Adrenal gland (tissue), 12 donors: ENCODE data around the gene CEP112. TPM values are rescaled to one million over a fixed set of nuclear protein-coding genes. Genes with fewer than 3 reads are reported as not detected.

ENCODE experiments used
- DNase-seq, 7 donors: peaks; one replicate each; pipeline ENCODE4 v3.0.0-alpha.2; 2019 to 2020
- H3K27ac ChIP-seq, 5 donors: fragments of 200-600 bp; sonication (generic) in 4 of 5; 1 replicate in 3 of 5; 2 replicates in 2 of 5; pipeline versions ENCODE4 v1.5.1 to v1.8.0; 2016 to 2020; ENCODE audit warnings: mild to moderate bottlenecking in 1 of 5
- H3K27me3 ChIP-seq: fragments of 200-600 bp; 2 replicates; pipeline ENCODE4 v1.8.0; 2021
- H3K36me3 ChIP-seq, 2 donors: fragments of 200-600 bp; replicated peaks in 1 of 2; 1 replicate in 1 of 2; 2 replicates in 1 of 2; pipeline versions ENCODE4 v1.5.1 to v1.8.0; 2018 to 2022
- H3K4me1 ChIP-seq, 2 donors: fragments of 200-600 bp; replicated peaks in 1 of 2; 1 replicate in 1 of 2; 2 replicates in 1 of 2; pipeline versions ENCODE4 v1.5.1 to v1.8.0; 2018 to 2021
- H3K4me3 ChIP-seq, 4 donors: fragments of 200-600 bp; sonication (generic) in 3 of 4; one replicate each; pipeline ENCODE4 v1.5.1; 2016 to 2018
- H3K9me3 ChIP-seq, 3 donors: fragments of 200-600 bp; sonication (generic) in 1 of 3; replicated peaks in 1 of 3; 1 replicate in 2 of 3; 2 replicates in 1 of 3; pipeline versions ENCODE4 v1.5.1 to v1.8.0; 2016 to 2021
- POLR2A ChIP-seq, 2 donors: fragments of 450-650 bp; IDR thresholded peaks; one replicate each; pipeline ENCODE4 v1.6.1; 2017; ENCODE audit warnings: antibody characterized with exemption in 2 of 2, mild to moderate bottlenecking in 2 of 2, moderate library complexity in 1 of 2
- WGBS, 4 donors: extraction: QIAGEN DNeasy Blood & Tissue Kit in 2 of 4; methylation state at CpG; one replicate each; pipeline versions ENCODE4 v1.1.5 to v1.1.7; 2013 to 2017; 5-methylcytosine and 5-hydroxymethylcytosine counted together
- intact Hi-C, 2 donors: fragments of 100-400 bp; cut with DNase I; formaldehyde crosslinking; loops; one replicate each; pipeline versions ENCODE4 v1.14.1 to v1.15.0; 2022 to 2023
- polyA plus RNA-seq, 3 donors: library from polyadenylated mRNA; stranded (reverse); fragments of 200-250 nt in 2 of 3; fragments of 350-450 nt in 1 of 3; fragmentation: Illumina TruSeq in 1 of 3; extraction: RNeasy Lipid Tissue Mini Kit (QIAGEN cat#74804) in 1 of 3; gene quantifications; one replicate each; pipeline ENCODE4 v1.2.3, GENCODE V29; 2013 to 2014
- total RNA-seq, 9 donors: library from RNA; depleted of rRNA in 4 of 9; stranded (reverse); fragments of >200 nt in 4 of 9; fragments of 120-200 nt in 1 of 9; fragmentation: NEBNext Ultra II Directional in 1 of 9; extraction: Animal tissue kit (Norgen Biotek cat#: 25700) in 1 of 9; gene quantifications; one replicate each; pipeline versions ENCODE4 v1.1.0 to v1.2.4, GENCODE V29; 2013 to 2023
- TF ChIP-seq, protein P1 (sequence below), 6 experiments: fragments of 450-650 bp in 4 of 6; fragments of 200-600 bp in 2 of 6; sonication (generic) in 1 of 6; IDR thresholded peaks; 1 replicate in 5 of 6; 2 replicates in 1 of 6; pipeline versions ENCODE4 v1.5.1 to v1.8.0; 2016 to 2021; ENCODE audit warnings: antibody characterized with exemption in 6 of 6, mild to moderate bottlenecking in 2 of 6, moderate library complexity in 1 of 6
- donor health status: healthy with polysubstance abuse.
- donor health status: Bipolar disorder and iron deficiency.
- donor health status: DM: yes; HTN: yes; CAD: no.
- donor health status: DM: no; HTN: no; CAD: no.
- donor health status: DM: no; HTN: no; CAD: no.
- donor health status: DM: yes; HTN: yes; CAD: no.

The CEP112 gene
- total and polyA plus RNA-seq, 12 donors: 4.2 to 24.1 (median 9.6) TPM

GRCh38 chr17:65637786-65638185, 554.1 kb downstream of the CEP112 start:
- intact Hi-C loops: no loop called here
- no peaks in the 10 kb centered on the region for H3K36me3 ChIP-seq
- no peak overlapping the region for H3K4me3 ChIP-seq
- H3K4me1 ChIP-seq: no peaks in the 10 kb centered on the region
- H3K27me3 ChIP-seq: no peaks in the 10 kb centered on the region
- WGBS, 4 donors: 94 to 97% (median 96%) methylated on average over 3 of the region's 3 CpGs
- TF ChIP-seq, protein P1, sequence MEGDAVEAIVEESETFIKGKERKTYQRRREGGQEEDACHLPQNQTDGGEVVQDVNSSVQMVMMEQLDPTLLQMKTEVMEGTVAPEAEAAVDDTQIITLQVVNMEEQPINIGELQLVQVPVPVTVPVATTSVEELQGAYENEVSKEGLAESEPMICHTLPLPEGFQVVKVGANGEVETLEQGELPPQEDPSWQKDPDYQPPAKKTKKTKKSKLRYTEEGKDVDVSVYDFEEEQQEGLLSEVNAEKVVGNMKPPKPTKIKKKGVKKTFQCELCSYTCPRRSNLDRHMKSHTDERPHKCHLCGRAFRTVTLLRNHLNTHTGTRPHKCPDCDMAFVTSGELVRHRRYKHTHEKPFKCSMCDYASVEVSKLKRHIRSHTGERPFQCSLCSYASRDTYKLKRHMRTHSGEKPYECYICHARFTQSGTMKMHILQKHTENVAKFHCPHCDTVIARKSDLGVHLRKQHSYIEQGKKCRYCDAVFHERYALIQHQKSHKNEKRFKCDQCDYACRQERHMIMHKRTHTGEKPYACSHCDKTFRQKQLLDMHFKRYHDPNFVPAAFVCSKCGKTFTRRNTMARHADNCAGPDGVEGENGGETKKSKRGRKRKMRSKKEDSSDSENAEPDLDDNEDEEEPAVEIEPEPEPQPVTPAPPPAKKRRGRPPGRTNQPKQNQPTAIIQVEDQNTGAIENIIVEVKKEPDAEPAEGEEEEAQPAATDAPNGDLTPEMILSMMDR (IDR thresholded peaks at IDR 0.05): no peak
- no peak for TF ChIP-seq POLR2A (IDR thresholded peaks at IDR 0.05)
- H3K27ac ChIP-seq: no peak overlapping the region
- no peaks in the 10 kb centered on the region for H3K9me3 ChIP-seq
- DNase-seq: no peak

DNA sequence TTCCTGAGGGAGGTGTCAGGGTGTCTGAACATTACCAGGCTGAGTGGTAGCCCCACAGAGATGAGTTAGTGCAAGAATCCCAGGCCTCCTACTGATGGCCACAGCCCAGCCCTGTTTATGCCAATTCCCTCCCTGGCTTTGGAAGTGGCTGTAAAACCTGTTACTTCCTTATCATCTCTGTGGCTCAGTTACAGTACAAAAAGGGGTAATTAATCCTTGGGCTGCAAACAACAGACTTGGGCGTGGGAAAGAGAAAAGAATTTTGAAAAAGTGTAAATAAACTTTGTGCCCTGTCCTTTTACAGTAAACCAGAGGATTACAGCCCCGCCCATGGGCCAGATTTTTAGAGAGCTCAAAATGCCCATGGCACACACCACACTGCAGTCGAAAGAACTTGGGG, 557.4 kb downstream of the CEP112 start:
- 94 to 97% (median 96%) methylated on average over 3 of the region's 3 CpGs for WGBS, 4 donors
- Histone ChIP-seq H3K27me3 (no peaks in the 10 kb centered on the region), H3K4me3 (no peak overlapping the region), H3K9me3 (no peaks in the 10 kb centered on the region), H3K36me3 (no peaks in the 10 kb centered on the region), H3K27ac (no peak overlapping the region), H3K4me1 (no peaks in the 10 kb centered on the region)
- intact Hi-C loops: no loop called here
- no peak for TF ChIP-seq POLR2A (IDR thresholded peaks at IDR 0.05)
- TF ChIP-seq, protein P1 (IDR thresholded peaks at IDR 0.05): no peak
- DNase-seq: no peak

DNA sequence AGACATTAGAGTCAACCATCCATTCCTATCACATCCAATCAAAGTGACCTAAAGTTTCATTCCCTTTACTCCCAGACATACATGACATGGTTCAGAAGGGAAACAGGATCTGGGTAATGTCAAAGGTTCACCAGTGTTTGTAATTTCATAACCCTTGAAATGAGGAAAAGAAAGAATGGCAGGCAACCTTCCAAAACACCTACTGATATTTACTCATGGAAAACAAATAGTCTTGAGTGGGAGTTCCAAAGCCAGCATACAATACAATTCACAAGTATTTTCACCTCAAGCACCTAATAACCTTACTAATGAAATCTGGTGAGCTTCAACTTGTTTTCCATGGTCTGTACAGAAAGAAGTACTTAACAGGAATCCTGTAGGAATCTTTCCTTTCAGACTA, 557.9 kb downstream of the CEP112 start:
- Histone ChIP-seq H3K27me3 (no peaks in the 10 kb centered on the region), H3K36me3 (no peaks in the 10 kb centered on the region), H3K9me3 (no peaks in the 10 kb centered on the region), H3K4me3 (no peak overlapping the region), H3K27ac (no peak overlapping the region), H3K4me1 (no peaks in the 10 kb centered on the region)
- intact Hi-C loops: no loop called here
- no peak for TF ChIP-seq POLR2A (IDR thresholded peaks at IDR 0.05)
- TF ChIP-seq, protein P1 (IDR thresholded peaks at IDR 0.05): no peak
- DNase-seq: no peak

GRCh38 chr17:65633146-65633881, 558.6 kb downstream of the CEP112 start:
- intact Hi-C loops: no loop called here

More at GRCh38 chr17:65633146-65633881, 558.6 kb downstream of the CEP112 start:
- Histone ChIP-seq H3K27me3 (no peaks in the 10 kb centered on the region), H3K36me3 (no peaks in the 10 kb centered on the region), H3K9me3 (no peaks in the 10 kb centered on the region), H3K4me1 (no peaks in the 10 kb centered on the region), H3K27ac (no peak overlapping the region), H3K4me3 (no peak overlapping the region)
- 85 to 93% (median 88%) methylated on average over 8 of the region's 8 CpGs for WGBS, 4 donors
- TF ChIP-seq, protein P1 (IDR thresholded peaks at IDR 0.05): no peak
- no peak for TF ChIP-seq POLR2A (IDR thresholded peaks at IDR 0.05)
- no peak for DNase-seq
